BLaER1 (cell line): ENCODE results near the gene PPM1A.

Source experiments
- H3K27ac ChIP-seq: shearing (Covaris generic); formaldehyde crosslinking; 2 replicates; pipeline ENCODE4 v1.8.1; 2022
- H3K27me3 ChIP-seq: shearing (Covaris generic); formaldehyde crosslinking; 2 replicates; pipeline ENCODE4 v1.8.1; 2022
- H3K36me3 ChIP-seq: shearing (Covaris generic); formaldehyde crosslinking; 2 replicates; pipeline ENCODE4 v1.8.1; 2022
- H3K4me1 ChIP-seq: shearing (Covaris generic); formaldehyde crosslinking; 2 replicates; pipeline ENCODE4 v1.8.1; 2022
- H3K4me2 ChIP-seq: shearing (Covaris generic); formaldehyde crosslinking; 2 replicates; pipeline ENCODE4 v1.8.1; 2022
- H3K4me3 ChIP-seq: shearing (Covaris generic); formaldehyde crosslinking; 2 replicates; pipeline ENCODE4 v1.8.1; 2022
- H3K9ac ChIP-seq: shearing (Covaris generic); formaldehyde crosslinking; 2 replicates; pipeline ENCODE4 v1.8.1; 2022
- H3K9me3 ChIP-seq: shearing (Covaris generic); formaldehyde crosslinking; 2 replicates; pipeline ENCODE4 v1.8.1; 2022
- H4K20me1 ChIP-seq: shearing (Covaris generic); formaldehyde crosslinking; 2 replicates; pipeline ENCODE4 v1.8.1; 2022
- Cebpa-rat ChIP-seq: shearing (Covaris generic); IDR thresholded peaks from 2 replicates; pipeline ENCODE4 v1.8.1; 2022

Gene PPM1A

GRCh38 chr14:60248697-60249318, at the start of gene PPM1A:
Gene PPM1A, plus strand, starts transcription at chr14:60249221. Its CDS starts 33,483 bp downstream, at chr14:60282704.
- Histone ChIP-seq H3K9ac (peak within 1 kb of the TSS; percentile 99), H3K4me2 (peak within 1 kb of the TSS; percentile 98), H3K27me3 (no peaks in the 10 kb centered on the region), H3K9me3 (no peaks in the 10 kb centered on the region), H3K4me3 (peak within 1 kb of the TSS; percentile 85), H3K27ac (peak within 1 kb of the TSS; percentile 100), H3K36me3 (no peaks in the 10 kb centered on the region), H3K4me1 (peaks cover 31% of the 10 kb centered on the region), H4K20me1 (peaks cover 39% of the 10 kb centered on the region)
- no peak for TF ChIP-seq Cebpa-rat

GRCh38 chr14:60199321-60199720, 49.7 kb upstream of the PPM1A start:
- Histone ChIP-seq H3K4me3 (no peak overlapping the region), H3K4me2 (no peak overlapping the region), H3K27me3 (no peaks in the 10 kb centered on the region), H3K9ac (no peak overlapping the region), H3K9me3 (peaks cover 19% of the 10 kb centered on the region), H3K27ac (no peak overlapping the region), H3K36me3 (no peaks in the 10 kb centered on the region), H3K4me1 (no peaks in the 10 kb centered on the region), H4K20me1 (no peaks in the 10 kb centered on the region)
- TF ChIP-seq Cebpa-rat, result no peak

GRCh38 chr14:60204104-60204842, 44.7 kb upstream of the PPM1A start:
- Histone ChIP-seq H3K27ac (no peak overlapping the region), H3K4me3 (no peak overlapping the region), H3K9me3 (peaks cover 5% of the 10 kb centered on the region; the same call in 1 of the 2 replicates), H3K4me2 (no peak overlapping the region), H3K9ac (no peak overlapping the region), H4K20me1 (no peaks in the 10 kb centered on the region), H3K27me3 (no peaks in the 10 kb centered on the region), H3K36me3 (no peaks in the 10 kb centered on the region), H3K4me1 (no peaks in the 10 kb centered on the region)
- no peak for TF ChIP-seq Cebpa-rat

GRCh38 chr14:60204843-60205774, 43.9 kb upstream of the PPM1A start:
- Histone ChIP-seq H3K4me3 (no peak overlapping the region), H3K27me3 (no peaks in the 10 kb centered on the region), H3K4me1 (no peaks in the 10 kb centered on the region), H3K9ac (no peak overlapping the region), H3K4me2 (no peak overlapping the region), H3K27ac (no peak overlapping the region), H4K20me1 (no peaks in the 10 kb centered on the region), H3K36me3 (no peaks in the 10 kb centered on the region), H3K9me3 (no peaks in the 10 kb centered on the region)
- no peak for TF ChIP-seq Cebpa-rat

- no peak overlapping the region for H3K4me2 ChIP-seq
Observed at GRCh38 chr14:60206249-60206670, 42.8 kb upstream of the PPM1A start.

GRCh38 chr14:60206837-60207533, 42.0 kb upstream of the PPM1A start:
- Histone ChIP-seq H3K4me2 (no peak overlapping the region), H3K9me3 (no peaks in the 10 kb centered on the region)

More at GRCh38 chr14:60206249-60206670, 42.8 kb upstream of the PPM1A start:
- Histone ChIP-seq H3K4me3 (no peak overlapping the region), H3K36me3 (no peaks in the 10 kb centered on the region), H4K20me1 (no peaks in the 10 kb centered on the region), H3K9ac (no peak overlapping the region), H3K27ac (no peak overlapping the region), H3K27me3 (no peaks in the 10 kb centered on the region), H3K9me3 (no peaks in the 10 kb centered on the region), H3K4me1 (no peaks in the 10 kb centered on the region)
- no peak for TF ChIP-seq Cebpa-rat

GRCh38 chr14:60210703-60211102, 38.3 kb upstream of the PPM1A start:
- Histone ChIP-seq H3K4me1 (no peaks in the 10 kb centered on the region), H3K36me3 (no peaks in the 10 kb centered on the region), H4K20me1 (no peaks in the 10 kb centered on the region), H3K27me3 (no peaks in the 10 kb centered on the region), H3K27ac (no peak overlapping the region), H3K9me3 (no peaks in the 10 kb centered on the region), H3K9ac (no peak overlapping the region), H3K4me3 (no peak overlapping the region), H3K4me2 (no peak overlapping the region)
- no peak for TF ChIP-seq Cebpa-rat

More at GRCh38 chr14:60206837-60207533, 42.0 kb upstream of the PPM1A start:
- Histone ChIP-seq H3K4me1 (no peaks in the 10 kb centered on the region), H3K9ac (no peak overlapping the region), H3K27me3 (no peaks in the 10 kb centered on the region), H4K20me1 (no peaks in the 10 kb centered on the region), H3K4me3 (no peak overlapping the region), H3K27ac (no peak overlapping the region), H3K36me3 (no peaks in the 10 kb centered on the region)
- no peak for TF ChIP-seq Cebpa-rat

- Histone ChIP-seq H3K27ac (no peak overlapping the region), H3K27me3 (no peaks in the 10 kb centered on the region), H3K4me1 (no peaks in the 10 kb centered on the region), H3K4me3 (no peak overlapping the region), H3K4me2 (no peak overlapping the region), H3K9me3 (no peaks in the 10 kb centered on the region), H3K9ac (no peak overlapping the region), H3K36me3 (no peaks in the 10 kb centered on the region), H4K20me1 (no peaks in the 10 kb centered on the region)
- no peak for TF ChIP-seq Cebpa-rat
Observed at GRCh38 chr14:60211153-60211552, 37.9 kb upstream of the PPM1A start.
